ENCODE measurements around the gene PDGFD.

- no peak for TF ChIP-seq CTCF (optimal IDR thresholded peaks at IDR 0.05 in 1 of 3, IDR thresholded peaks at IDR 0.05 in 1 of 3, conservative IDR thresholded peaks at IDR 0.05 in 1 of 3; ENCODE audit: extremely low read depth in 1 of 3, insufficient read depth in 2 of 3, low read length in 3 of 3)
- TF ChIP-seq EZH2 (IDR thresholded peaks at IDR 0.05; ENCODE audit: low read length), result no peak
Measured at GRCh38 chr11:104205838-104206237, 41.9 kb upstream of the PDGFD start.
